Right atrium auricular region (tissue), 2 donors: ENCODE results near the gene ABHD2. TPM values are rescaled to one million over a fixed set of nuclear protein-coding genes. Genes with fewer than 3 reads are reported as not detected.

ENCODE experiments used
- DNase-seq: peaks from one replicate; pipeline ENCODE4 v3.0.0-alpha.2; 2019; ENCODE audit warnings: low spot score
- H3K27ac ChIP-seq, 2 donors: fragments of 200-600 bp; sonication (generic); 1 replicate in 1 of 2; 2 replicates in 1 of 2; pipeline ENCODE4 v1.5.1; 2016 to 2019
- H3K27me3 ChIP-seq, 2 donors: fragments of 200-600 bp; sonication (generic); one replicate each; pipeline versions ENCODE4 v1.5.1 to v1.6.0; 2017 to 2019
- H3K36me3 ChIP-seq: fragments of 200-600 bp; sonication (generic); one replicate; pipeline ENCODE4 v1.5.1; 2016
- H3K4me1 ChIP-seq, 2 donors: fragments of 200-600 bp; sonication (generic); one replicate each; pipeline versions ENCODE4 v1.5.1 to v1.6.0; 2017 to 2019
- H3K4me3 ChIP-seq, 2 donors: fragments of 200-600 bp; sonication (generic); 1 replicate in 1 of 2; 2 replicates in 1 of 2; pipeline ENCODE4 v1.5.1; 2017 to 2019; ENCODE audit warnings: mild to moderate bottlenecking in 1 of 2, moderate library complexity in 1 of 2
- H3K9me3 ChIP-seq, 2 donors: fragments of 200-600 bp; sonication (generic); one replicate each; pipeline ENCODE4 v1.5.1; 2019
- total RNA-seq, 2 donors: library from RNA; depleted of rRNA; stranded (reverse); fragments of >200 nt; gene quantifications; one replicate each; pipeline ENCODE4 v1.1.0, GENCODE V29; 2016
- TF ChIP-seq, protein P1 (sequence below), 2 donors: fragments of 200-600 bp; sonication (generic); IDR thresholded peaks; one replicate each; pipeline ENCODE4 v1.5.1; 2019; ENCODE audit warnings: antibody characterized with exemption in 2 of 2

ABHD2 gene
- total RNA-seq, 2 donors from 2014 or later = 115 to 118 TPM

DNA sequence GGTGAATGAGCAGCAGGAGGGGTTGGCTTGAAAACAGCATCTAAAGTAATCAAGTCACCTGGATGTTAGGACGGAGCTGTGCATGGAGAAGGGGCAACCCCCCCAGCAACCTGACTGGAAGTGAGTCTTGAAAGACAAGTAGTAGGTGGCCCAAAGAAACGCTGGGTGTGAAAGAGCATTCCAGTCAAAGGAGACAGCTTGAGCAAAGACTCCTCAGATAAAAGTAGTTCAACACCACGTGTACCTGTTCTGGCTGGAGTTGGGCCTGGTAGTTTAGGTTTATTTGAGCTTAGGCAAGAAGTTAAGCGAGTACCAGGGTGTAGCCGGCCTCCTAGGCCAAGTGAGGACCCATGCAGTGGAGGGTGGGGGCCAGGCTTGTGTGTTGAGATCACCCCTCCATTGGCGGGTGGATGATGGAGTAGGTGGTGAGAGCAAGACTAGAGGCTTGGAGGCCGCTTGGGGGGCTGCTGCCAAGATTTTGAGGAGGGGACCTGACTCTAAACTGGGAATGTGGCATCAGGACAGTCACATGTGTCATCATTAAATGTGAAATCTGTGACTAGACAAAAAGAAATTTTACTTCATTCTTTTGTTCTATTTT, 61.3 kb downstream of the ABHD2 start:
- no peak for DNase-seq
- TF ChIP-seq, protein P1, sequence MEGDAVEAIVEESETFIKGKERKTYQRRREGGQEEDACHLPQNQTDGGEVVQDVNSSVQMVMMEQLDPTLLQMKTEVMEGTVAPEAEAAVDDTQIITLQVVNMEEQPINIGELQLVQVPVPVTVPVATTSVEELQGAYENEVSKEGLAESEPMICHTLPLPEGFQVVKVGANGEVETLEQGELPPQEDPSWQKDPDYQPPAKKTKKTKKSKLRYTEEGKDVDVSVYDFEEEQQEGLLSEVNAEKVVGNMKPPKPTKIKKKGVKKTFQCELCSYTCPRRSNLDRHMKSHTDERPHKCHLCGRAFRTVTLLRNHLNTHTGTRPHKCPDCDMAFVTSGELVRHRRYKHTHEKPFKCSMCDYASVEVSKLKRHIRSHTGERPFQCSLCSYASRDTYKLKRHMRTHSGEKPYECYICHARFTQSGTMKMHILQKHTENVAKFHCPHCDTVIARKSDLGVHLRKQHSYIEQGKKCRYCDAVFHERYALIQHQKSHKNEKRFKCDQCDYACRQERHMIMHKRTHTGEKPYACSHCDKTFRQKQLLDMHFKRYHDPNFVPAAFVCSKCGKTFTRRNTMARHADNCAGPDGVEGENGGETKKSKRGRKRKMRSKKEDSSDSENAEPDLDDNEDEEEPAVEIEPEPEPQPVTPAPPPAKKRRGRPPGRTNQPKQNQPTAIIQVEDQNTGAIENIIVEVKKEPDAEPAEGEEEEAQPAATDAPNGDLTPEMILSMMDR (IDR thresholded peaks at IDR 0.05) = no peak
- H3K4me3 ChIP-seq = no peak overlapping the region
- H3K4me1 ChIP-seq = peaks cover 0 to 28% of the 10 kb centered on the region in 2 donors
- H3K9me3 ChIP-seq = no peaks in the 10 kb centered on the region
- no peaks in the 10 kb centered on the region for H3K27me3 ChIP-seq
- peaks cover 28% of the 10 kb centered on the region for H3K36me3 ChIP-seq
- H3K27ac ChIP-seq = peak overlapping the region; percentile 66 to 70

DNA sequence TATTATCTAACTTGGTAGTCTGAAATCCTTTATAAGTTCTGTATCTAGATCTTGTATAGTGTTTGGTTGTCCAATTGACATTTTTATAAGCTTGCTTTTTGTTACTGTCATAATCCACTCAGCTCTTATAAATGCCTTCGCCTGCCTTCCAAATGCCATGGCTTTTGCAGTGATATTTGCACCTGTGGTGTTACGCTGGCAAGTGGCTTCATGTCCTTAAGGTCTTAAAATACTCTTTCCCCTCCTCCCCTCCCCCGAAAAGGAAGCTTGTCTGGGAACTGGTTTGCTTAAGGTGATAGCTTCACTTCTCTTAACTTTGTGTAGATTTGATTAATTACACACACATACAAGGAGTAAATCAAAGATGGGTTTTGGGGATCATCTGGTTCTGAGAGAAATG, 62.0 kb downstream of the ABHD2 start:
- H3K4me3 ChIP-seq = no peak overlapping the region
- peaks cover 0 to 29% of the 10 kb centered on the region in 2 donors for H3K4me1 ChIP-seq
- DNase-seq = no peak
- no peaks in the 10 kb centered on the region for H3K27me3 ChIP-seq
- TF ChIP-seq, protein P1 (IDR thresholded peaks at IDR 0.05) = no peak
- peak overlapping the region; percentile 66 to 70 for H3K27ac ChIP-seq
- peaks cover 35% of the 10 kb centered on the region for H3K36me3 ChIP-seq
- no peaks in the 10 kb centered on the region for H3K9me3 ChIP-seq

DNA sequence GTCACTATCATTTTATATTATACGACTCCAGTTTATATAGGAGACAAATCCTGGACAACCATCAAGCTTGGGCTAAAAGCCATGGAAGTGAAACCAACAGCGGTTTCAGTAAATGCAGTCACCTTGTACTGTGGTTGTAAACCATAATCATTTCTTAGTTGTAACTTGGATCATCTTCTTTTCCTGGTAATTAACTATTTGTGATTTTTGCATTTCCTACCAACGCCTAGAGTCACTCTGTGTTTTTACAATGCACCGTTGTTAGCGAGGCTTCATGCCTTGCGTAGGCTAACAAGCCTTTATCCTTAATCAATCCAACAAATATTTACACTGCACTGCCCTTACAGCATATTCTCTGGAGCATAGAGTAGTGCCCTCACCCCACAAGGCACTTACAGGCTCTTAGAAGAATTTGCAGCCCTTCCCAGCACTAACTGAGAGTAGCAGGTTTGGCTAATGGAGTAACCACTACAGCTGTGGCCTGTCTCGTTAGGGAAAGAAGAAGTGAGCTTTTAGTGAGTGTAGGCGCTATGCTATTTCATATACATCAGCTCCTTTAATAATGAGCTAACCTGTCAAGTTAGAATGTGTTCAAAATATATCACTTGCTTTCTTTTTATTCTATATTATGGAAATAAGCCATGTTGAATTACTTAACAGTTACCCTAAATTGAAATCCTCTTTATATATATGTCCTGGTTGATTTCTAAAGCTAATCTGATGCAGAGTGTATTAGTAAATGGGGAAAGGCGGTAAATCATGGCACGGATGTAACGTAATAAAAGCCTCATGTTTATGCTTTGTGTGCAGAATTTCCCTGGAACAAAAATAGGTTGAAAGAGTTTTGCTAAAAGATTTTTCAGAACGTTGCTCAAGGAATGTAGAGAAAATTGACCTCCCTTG, 62.8 kb downstream of the ABHD2 start:
- no peaks in the 10 kb centered on the region for H3K27me3 ChIP-seq
- no peaks in the 10 kb centered on the region for H3K9me3 ChIP-seq
- peak overlapping the region; percentile 66 to 70 for H3K27ac ChIP-seq
- peaks cover 0 to 28% of the 10 kb centered on the region in 2 donors for H3K4me1 ChIP-seq
- peaks cover 41% of the 10 kb centered on the region for H3K36me3 ChIP-seq
- no peak overlapping the region for H3K4me3 ChIP-seq
- TF ChIP-seq, protein P1 (IDR thresholded peaks at IDR 0.05) = no peak
- DNase-seq = no peak

DNA sequence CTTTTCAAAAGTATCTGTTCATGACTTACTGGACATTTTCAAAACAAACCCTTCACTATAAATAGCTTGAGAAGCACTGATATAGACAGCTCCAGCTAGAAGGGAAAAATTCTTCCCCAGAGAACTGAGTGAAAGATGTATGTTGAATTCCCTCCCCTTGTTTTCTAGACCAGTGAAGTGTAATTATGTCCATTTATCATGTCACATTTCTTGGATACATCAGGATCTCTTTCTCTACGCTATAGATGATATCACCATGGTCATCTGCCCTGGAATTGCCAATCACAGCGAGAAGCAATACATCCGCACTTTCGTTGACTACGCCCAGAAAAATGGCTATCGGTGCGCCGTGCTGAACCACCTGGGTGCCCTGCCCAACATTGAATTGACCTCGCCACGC, 66.9 kb downstream of the ABHD2 start:
- no peak for DNase-seq
- TF ChIP-seq, protein P1 (IDR thresholded peaks at IDR 0.05) = no peak
- no peaks in the 10 kb centered on the region for H3K27me3 ChIP-seq
- peaks cover 0 to 24% of the 10 kb centered on the region in 2 donors for H3K4me1 ChIP-seq
- no peaks in the 10 kb centered on the region for H3K9me3 ChIP-seq
- peaks cover 53% of the 10 kb centered on the region for H3K36me3 ChIP-seq
- H3K4me3 ChIP-seq = no peak overlapping the region
- H3K27ac ChIP-seq = peak overlapping the region; percentile 80 to 86

DNA sequence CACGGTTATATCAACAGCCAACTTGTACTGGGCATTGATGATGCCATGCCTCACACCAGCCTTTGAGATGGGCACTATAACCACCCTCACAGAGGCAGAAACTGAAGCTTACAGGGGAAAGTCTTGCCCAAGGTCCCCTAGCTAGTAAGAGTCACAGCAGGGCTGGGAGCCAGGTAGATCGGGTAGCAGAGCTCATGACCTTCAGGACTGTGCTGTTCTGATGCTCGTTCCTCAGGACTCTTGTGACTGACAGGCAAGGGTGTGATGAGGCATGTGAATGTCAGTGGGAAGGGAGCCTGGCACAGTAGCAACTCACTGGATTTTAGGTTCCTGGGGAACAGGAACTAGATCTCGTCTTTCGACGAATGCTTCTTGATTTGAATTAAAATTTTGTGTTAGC, 67.4 kb downstream of the ABHD2 start:
- DNase-seq = no peak
- Histone ChIP-seq H3K9me3 (no peaks in the 10 kb centered on the region), H3K27ac (peak overlapping the region; percentile 80 to 86), H3K4me3 (no peak overlapping the region), H3K27me3 (no peaks in the 10 kb centered on the region), H3K4me1 (peaks cover 0 to 24% of the 10 kb centered on the region in 2 donors), H3K36me3 (peaks cover 53% of the 10 kb centered on the region)
- TF ChIP-seq, protein P1 (IDR thresholded peaks at IDR 0.05) = no peak
